COLO668 (cell line): ENCODE measurements around the gene XYLT1.

Experiments
- DNase-seq: peaks from one replicate; lab custom pipeline; 2025; ENCODE audit not compliant: unreplicated experiment; lab: John Stamatoyannopoulos, UW

Gene XYLT1

DNA sequence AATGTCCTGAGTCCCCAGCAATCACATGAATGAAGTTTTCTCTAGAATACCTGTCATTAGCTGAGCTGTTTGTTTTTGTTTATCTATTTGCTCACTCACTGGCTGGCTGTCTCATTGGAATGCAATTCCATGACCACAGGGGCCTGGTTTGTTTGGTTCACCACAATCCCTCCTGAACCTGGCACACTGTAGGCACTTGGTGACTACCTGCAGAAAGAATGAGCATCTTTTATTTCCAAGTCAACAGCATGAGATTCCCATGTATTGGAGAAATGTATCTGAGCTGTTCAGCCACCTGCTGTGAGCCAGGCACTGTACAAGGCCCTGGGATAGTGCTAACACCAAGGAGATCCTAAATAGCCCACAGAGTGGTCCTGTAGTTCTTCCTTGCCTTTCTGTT lies 345.1 kb downstream of the XYLT1 start:
- no peak for DNase-seq

DNA sequence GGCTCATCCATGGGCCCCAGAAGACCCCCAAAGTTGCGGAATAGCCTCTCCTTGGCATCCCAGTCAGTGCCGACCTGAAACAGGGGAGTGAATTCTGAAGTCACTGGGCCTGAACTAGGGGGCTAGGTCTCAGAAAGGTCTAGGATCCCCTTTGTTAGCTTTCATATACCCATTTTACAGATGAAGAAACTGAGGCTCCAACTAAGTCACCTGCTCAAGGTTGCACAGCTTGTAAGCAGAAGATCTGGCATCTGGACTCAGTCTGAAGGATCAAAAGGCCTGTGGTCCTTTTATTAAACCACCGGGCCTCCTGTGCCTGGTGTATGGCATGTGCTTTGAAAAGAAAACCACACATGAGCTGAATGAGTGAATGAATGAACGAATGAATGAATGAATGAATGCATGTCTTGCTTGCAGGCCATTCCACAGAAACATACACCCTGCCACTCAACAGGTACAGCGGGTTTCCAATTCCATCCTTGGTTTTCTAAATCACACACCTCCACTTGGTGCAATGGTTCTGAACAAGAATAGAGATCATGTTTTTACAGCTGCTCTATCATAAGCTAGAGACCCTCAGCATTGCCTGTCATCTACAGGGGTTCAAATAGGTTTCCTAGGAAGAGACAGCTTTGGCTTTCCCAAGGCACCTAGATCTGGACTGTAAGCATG lies 352.7 kb downstream of the XYLT1 start:
- DNase-seq: no peak

DNA sequence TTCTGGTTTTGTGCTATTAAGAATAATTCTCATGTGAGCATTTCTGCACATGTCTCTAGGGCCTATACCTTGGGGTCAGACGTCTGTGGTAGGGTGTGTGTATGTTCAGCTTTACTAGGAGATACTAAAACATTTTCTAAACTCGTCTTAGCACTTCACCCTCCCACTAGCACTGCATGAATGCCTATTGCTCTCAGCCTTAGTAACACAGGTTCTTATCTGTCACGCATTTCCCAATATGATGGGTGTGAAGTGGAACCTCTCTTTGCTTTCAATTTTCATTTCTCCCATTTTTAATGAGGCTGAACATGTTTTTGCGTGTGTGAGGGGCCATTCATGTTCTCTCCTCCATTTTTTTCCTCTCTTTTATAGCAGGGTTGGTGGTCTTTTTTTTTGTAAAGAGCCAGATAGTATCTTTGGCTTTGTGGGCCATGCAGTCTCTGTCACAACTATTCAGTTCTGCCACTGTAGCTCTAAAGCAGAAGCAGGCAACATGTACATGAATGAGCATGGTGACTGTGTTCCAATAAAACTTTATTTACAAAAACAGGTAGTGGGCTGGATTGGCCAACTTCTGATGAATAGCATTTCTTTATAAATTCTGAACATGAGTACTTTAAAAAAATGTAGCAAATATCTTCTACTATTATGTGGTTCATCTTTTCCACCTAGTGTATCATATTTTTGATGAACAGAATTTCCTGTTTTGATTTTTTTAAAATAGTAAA lies 354.0 kb downstream of the XYLT1 start:
- no peak for DNase-seq

DNA sequence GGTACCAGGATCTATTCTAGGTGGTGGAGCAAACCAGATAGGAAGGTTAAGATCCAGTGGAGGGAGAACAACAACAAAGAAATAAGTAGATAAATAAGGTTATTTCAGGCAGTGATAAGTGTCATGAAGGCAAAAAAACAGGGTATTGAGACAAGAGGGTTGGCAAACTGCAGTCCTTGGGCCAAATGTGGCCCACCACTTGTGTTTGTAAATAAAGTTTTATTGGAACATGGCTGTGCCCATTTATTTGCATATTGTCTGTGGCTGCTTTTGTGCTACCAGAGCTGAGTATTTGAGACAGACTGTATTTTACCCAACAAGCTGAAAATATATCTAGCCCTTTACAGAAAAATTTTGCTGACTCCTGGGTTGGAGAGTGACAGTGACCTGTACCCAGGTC lies 361.3 kb downstream of the XYLT1 start:
- DNase-seq: no peak

DNA sequence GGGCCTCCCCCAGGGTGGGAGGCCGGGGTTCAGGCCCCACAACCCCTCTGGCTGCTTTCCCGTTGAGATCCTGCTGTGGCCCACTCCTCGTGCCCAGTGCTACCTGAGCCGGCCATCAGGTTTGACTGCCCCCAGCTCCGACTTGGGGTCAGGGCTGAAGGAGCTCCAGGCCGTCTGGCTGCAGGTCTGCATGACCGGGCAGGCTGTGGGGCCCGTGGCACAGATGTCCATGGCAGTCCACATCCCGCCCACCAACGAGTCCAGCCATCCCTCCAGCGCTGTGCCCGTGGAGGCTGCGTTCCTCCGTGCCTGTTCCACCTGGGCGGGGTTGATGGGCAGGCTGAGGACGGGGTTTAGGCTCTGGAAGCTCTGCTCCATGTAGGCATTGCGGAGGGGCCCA lies 362.2 kb downstream of the XYLT1 start:
- no peak for DNase-seq

DNA sequence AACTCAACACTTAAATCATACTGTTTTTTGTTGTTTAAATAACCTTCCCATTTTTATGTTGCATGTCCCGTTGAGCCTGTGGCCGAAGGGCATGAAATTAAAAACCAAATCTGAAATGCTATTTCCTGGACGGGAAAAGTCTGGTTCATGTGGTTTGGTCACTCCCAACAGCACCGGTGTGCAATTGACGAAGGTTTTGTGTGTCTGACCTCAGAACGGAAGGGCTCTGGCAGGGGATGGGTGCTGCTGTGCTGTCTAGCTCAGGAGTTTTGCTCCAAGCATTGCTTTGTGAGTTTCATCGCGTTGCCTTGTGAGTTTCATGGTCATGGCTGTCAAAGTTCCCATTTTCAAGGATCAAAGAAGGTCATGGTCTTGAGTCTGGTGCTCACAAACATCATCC lies 363.3 kb downstream of the XYLT1 start:
- DNase-seq: no peak

DNA sequence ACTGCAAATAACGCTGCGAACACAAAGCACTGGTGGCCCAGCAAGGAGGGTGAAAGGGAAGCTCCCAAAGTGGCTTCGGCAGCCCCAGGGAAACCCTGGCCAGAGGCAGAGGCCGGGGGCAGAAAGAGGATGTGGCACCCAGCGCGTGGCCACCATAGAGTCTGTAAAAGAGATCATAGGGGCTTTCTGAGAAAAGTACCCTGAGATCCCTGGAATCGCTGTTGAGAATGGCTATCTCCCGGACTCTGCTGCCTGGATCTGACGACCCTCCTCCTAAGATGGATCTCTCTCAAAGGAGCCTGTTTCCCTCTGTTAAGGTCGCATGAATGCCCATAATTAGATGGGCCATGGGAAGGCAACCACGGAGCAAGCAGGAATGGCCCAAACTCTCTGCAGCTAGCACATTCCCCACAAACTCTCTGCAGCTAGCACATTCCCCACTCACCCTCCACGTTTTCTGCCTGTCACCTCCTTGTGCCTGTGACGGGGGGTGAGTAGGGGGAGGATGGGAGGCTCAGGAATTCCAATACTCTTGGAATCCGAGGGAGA lies 364.4 kb downstream of the XYLT1 start:
- no peak for DNase-seq

DNA sequence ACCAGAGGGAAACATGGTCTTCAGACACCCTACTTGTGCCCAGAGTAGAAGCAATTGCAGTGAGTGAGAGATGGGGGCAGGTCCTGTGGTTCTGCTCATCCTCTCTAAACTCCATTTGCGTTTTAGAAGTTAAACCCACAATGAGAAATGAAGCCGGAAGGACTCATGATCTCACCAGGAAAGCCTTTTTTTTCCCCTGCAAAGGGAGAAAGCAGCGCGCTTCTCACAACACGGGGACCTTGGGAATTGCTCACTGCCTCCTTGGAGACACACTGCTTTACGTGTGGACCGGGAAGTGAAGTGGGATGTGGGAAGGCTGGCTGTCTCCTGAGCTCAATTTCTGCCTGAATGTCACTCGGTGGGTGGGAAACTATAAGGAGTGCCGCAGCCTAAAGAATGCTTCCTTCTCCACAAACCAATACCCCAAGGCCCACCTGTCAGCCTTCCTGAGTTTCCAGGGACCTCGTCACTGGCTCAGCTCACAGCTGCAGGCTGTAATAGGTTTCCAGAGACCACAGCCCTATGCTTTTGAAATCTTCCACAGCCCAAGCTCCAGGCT lies 365.4 kb downstream of the XYLT1 start:
- no peak for DNase-seq

DNA sequence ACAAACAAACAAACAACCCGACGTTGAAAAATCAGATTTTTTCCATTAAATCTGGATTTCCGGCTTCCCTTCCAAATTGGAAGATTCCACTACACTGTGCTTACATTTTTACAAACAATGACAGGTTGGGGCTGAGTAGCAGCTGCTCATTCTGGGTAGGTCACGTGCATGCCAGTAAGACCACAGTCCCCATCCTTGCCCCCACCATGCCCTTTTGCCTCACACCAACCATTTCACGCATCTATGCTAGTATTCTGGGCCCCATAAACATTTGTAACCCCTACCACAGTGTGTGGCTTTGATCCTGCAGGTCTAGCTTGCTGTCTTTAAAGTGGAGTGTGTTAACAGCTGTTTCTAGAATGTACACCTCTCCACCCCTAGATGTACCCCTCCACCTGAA lies 366.1 kb downstream of the XYLT1 start:
- DNase-seq: no peak

DNA sequence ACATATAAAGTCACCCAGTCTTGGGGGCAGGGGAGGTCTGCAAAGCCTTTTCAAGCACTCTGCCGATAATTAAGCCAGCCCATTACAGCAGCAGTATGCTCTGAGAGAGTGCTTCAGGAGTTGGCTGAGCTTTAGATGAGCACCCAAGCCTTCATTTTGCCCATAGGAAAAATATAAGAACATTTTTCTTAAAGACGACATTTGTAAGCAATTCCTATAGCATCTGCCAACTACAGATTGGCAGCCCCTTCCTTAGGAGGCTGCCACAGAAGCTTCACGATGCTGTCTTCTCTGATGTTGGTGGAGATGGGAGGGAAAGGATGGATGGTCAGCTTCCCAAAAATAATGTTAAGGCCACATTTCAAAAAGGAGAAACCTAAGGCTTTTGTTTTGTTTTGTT lies 367.5 kb downstream of the XYLT1 start:
- no peak for DNase-seq

DNA sequence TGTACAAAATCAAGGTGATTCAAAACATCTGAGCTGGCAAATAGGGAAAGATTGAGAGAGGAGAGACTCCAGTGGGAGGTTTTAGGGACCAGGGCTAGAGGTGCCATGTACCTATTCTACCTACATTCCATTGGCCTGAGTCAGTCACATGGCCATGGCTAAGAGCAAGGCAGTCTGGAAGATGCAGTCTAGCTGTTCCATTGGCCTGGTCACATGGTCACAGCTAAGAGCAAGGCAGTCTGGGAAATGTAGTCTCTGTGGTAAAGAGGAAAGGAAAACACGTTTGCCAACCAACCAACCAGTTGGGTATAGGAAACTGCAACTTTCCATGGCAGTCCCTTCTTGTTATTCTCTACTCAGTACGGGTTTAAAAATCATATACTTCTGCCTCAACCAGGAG lies 369.1 kb downstream of the XYLT1 start:
- no peak for DNase-seq

DNA sequence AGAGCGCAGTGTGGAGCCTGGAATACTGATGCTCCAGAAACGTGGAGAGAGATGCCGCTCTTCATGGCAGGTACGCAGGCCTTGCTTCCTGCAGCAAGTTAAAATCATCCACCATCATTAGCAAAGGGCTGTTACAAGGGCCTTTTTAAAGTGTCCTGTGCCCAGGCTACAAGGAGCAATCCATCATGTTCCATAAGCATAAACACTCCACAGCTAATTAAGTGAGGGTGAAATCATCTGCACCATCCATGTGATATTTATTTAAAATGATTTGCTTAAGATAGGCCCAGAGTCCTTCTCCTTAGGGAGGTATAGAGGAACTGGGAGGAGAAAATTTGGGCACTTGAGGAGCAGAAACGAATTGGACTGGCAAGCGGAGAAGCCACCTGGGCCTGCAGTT lies 372.1 kb downstream of the XYLT1 start:
- DNase-seq: no peak

DNA sequence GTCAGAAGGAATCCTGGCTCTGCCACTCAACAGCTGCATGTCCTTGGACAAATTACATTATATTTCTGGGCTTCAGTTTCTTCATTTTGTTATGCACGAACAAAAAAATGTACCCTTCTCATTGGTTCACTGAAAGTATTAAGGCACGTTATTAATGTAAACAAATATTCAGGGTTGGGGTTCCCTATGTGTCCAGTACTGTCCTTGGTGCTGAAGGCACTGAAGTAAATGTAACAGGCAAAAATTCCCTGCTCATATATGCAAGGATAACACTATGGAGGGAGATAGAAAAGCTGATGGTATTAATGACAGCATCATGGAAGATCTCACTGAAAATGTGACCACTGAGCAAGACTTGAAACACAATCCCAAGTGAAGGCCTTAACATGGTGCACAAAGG lies 386.6 kb downstream of the XYLT1 start:
- DNase-seq: no peak

DNA sequence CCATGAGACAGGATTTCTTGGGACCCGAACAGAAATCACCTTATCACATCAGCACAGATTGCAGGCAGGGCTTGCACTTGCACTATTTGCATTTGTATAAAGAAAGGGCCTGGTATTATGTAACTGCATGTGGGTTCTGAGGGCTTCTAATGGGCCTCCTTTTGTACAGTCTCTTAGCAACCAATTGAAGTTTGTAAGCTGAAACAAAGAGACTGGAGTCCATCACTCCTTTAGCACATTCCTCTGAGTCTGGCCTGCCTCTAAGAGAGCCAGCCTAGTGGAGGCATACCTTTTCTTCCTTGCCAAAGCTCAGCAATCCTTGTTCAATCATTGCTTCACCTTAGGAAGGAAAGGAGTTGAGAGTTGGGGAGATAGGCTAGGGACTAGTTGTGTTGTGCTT lies 387.1 kb downstream of the XYLT1 start:
- no peak for DNase-seq

DNA sequence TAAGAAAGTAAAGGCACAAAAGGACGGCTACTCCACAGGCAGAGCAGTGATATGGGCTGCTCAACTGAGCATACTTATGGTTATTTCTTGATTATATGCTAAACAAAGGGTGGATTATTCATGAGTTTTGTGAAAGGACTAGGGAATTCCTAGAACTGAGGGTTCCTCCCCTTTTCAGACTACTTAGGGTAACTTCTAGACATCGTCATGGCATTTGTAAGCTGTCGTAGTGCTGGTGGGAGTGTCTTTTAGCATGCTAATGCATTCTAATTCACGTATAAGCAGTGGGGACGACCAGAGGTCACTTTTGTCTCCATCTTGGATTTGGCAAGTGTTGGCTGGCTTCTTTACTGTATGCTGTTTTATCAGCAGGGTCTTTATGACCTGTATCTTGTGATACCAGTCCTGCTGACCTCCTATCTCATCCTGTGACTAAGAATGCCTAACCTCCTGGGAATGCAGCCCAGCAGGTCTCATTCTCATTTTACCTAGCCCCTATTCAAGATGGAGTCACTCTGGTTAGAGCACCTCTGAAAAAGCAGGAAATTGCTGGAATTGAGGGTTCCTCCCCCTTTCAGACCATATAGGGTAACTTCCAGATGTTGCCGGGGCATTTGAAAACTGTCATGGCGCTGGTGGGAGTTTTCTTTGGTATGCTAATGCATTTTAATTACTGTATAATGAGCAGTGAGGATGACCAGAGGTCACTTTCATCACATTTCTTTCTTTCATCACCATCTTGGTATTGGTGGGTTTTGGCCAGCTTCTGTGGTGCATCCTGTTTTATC lies 388.5 kb downstream of the XYLT1 start:
- DNase-seq: no peak

DNA sequence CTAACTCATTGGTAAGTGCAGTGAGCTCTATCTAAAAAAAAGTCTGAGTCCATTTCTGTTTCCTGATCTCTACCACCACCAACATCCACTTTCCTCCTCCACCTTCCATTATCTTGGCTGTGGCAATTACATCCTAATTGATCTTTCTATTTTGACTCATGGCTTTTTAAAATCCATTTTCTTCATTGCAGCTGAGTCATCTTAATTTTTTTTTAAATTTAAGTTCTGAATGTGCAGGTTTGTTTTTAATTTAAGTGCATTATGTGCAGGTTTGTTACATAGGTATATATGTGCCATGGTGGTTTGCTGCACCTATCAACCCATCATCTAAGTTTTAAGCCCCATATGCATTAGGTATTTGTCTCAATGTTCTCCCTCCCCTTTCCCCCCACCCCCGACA lies 390.7 kb downstream of the XYLT1 start:
- DNase-seq: no peak

DNA sequence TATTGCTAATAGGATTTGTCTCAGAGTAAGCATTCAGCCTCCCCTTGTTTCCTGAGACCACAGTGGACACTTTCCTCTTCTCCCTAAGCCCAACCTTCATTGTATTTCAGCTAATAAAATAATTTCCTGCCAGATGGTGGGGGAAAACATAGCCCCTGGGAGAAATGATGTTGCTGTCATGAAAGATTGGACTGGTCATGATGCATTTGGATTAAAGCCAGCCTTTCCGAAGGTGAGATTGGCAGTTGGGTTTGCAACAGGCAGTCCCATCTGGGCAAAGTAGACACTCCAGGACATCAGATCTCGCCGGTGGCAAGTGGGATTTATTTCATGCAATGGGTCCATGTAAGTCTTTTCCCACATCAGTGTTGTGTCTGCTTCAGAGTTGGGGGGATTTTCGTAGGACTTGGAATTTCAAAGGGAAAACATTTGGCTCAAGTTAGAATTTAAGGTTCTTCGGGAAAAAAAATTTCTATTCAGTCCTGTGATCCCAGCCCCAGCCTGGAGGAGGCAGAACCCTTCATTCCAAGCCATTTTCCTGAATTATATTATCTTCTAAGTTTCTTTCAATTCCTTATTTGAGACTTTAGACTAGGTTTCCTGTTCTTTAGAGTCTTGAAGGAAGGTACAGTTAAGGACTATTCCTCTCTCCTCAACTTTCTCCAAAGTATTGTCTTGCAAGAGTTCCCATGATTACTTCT lies 391.7 kb downstream of the XYLT1 start:
- no peak for DNase-seq

DNA sequence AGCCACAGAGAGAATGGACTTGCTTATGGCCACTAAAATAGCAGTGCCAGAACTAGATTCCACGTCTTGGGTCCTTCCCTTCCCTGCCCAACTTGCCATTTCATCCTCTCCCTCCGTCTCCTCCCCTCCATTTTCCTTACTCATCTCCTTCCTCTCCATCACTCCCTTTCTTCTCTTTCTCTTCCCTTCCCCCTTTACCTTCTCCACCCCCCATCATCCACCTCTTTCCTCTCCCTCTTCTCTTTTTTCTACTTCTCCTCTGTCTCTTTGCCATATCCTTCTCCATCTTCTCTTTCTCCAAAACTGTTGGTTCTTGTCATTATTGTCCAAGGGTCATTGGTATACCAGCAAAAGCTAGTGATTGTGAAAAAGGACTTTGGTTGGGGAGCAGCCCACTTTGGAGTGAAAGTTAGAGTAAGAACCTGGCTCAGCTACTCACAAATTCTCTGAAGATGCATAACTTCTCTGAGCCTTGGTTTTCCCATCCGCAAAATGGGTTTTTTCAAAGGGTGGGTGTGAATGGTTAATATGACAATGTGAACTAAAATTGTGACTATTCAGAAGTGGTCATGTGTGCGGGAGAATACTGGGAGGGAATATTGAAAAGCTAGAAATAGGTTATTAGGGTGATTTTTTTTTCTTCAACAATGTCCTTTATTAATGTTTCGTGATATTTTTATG lies 393.8 kb downstream of the XYLT1 start:
- no peak for DNase-seq

DNA sequence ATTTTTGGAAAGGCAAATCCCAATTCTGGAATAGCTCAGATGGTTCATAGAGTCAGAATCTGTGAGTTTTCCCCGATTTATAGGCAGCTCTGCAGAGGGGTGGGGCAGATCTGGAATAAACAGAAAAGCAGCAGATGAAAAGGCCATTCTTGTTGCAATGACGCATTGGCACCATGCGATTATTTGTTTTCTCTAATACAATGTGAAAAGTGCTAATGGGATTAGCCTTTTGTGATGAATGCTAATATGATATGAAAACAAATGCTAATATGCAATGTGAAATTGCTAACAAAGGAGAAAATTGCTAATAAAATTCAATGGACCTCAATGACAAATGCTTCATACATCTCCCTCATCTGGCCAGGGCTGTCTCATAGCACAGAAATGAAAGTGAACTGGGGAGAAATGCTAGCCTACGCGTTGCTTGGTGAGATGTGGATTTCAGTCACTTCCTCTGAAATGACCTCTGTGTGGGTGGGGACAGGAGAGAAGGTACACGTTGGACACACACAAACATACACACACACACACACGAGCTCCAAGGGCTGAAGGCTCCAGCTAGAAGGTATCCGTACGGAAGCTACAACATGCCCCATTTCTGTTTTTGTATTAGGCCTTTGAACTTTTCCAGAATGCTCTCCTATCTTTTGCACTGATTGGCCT lies 394.5 kb downstream of the XYLT1 start:
- no peak for DNase-seq

DNA sequence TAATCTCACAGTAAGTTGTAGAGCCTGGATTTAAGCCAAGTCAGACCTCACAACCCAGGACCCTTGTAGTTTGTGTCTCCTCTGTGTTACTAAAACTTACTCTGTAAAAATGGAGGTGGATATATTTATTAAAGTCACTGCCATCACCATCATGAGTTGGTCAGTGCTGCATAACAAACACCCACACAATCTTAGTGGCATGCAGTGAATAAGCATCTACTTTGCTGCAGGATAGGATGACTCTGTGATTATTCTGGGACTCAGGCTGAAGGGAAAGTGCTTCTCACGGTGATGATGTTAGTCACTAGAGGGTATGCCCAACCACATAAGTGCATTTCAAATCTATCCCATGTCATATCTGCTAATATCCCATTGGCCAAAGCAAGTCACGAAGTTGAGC lies 398.7 kb downstream of the XYLT1 start:
- DNase-seq: no peak
